H1 (cell line): ENCODE results near the gene VSTM4. TPM values are rescaled to one million over a fixed set of nuclear protein-coding genes. Genes with fewer than 3 reads are reported as not detected.

Experiments used
- CTCF ChIA-PET: fragments of 300-600 bp; sonication (Branson Sonifier 250); formaldehyde crosslinking; loops from one replicate; lab custom pipeline; 2021; ENCODE audit not compliant: partially characterized antibody; lab: Charles Lee
- POLR2A ChIA-PET: fragments of 300-600 bp; sonication (Branson Sonifier 250); formaldehyde crosslinking; loops from one replicate; lab custom pipeline; 2021; ENCODE audit warnings: inconsistent platforms; ENCODE audit not compliant: partially characterized antibody; lab: Charles Lee
- DNase-seq, 2 experiments: peaks; one replicate each; pipeline versions ENCODE4 v3.0.0 to v3.0.0-alpha.2; 2010 to 2022; ENCODE audit warnings: low spot score in 2 of 2, low read depth in 1 of 2, mixed read lengths in 1 of 2
- FAIRE-seq: peaks from 2 replicates; lab custom pipeline; 2011; peaks lifted over from hg19 to GRCh38; lab: Jason Lieb, UNC
- H2AFZ ChIP-seq: 2 replicates; pipeline ENCODE4 v1.8.1; 2012; ENCODE audit warnings: low read length, inconsistent platforms
- H2AK5ac ChIP-seq: 2 replicates; pipeline ENCODE4 v1.6.1; 2013; ENCODE audit warnings: low read depth, low read length
- H2BK120ac ChIP-seq: replicated peaks from 2 replicates; pipeline ENCODE3; 2013; ENCODE audit warnings: low read depth, low read length, inconsistent platforms
- H2BK12ac ChIP-seq: 2 replicates; pipeline ENCODE4 v1.6.1; 2013; ENCODE audit warnings: low read depth, low read length
- H2BK15ac ChIP-seq: 2 replicates; pipeline ENCODE4 v1.6.1; 2013; ENCODE audit warnings: low read length
- H2BK20ac ChIP-seq: 2 replicates; pipeline ENCODE4 v1.6.1; 2013; ENCODE audit warnings: low read length
- H2BK5ac ChIP-seq: 2 replicates; pipeline ENCODE4 v1.6.1; 2013; ENCODE audit warnings: low read depth, low read length
- H3K14ac ChIP-seq: 2 replicates; pipeline ENCODE4 v1.6.1; 2013; ENCODE audit warnings: inconsistent platforms; ENCODE audit not compliant: insufficient read length
- H3K18ac ChIP-seq: 2 replicates; pipeline ENCODE4 v1.6.1; 2013; ENCODE audit warnings: low read length; ENCODE audit errors: extremely low read depth
- H3K23ac ChIP-seq: 2 replicates; pipeline ENCODE4 v1.6.1; 2013; ENCODE audit warnings: inconsistent platforms; ENCODE audit not compliant: insufficient read length
- H3K23me2 ChIP-seq: 2 replicates; pipeline ENCODE4 v1.6.1; 2013; ENCODE audit warnings: low read depth, low read length
- H3K27ac ChIP-seq: 2 replicates; pipeline ENCODE4 v1.6.1; 2011; ENCODE audit warnings: low read depth, low read length, inconsistent platforms
- H3K27me3 ChIP-seq, 4 experiments: replicated peaks in 1 of 4; 1 replicate in 1 of 4; 2 replicates in 3 of 4; pipeline versions ENCODE4 v1.6.1 to v1.8.1; 2011 to 2013; ENCODE audit warnings: low read length in 3 of 4, mild to moderate bottlenecking in 3 of 4, inconsistent platforms in 2 of 4, mixed read lengths in 2 of 4, moderate library complexity in 1 of 4; ENCODE audit not compliant: control insufficient read depth in 3 of 4, insufficient read depth in 3 of 4; ENCODE audit errors: extremely low read depth in 1 of 4
- H3K36me3 ChIP-seq, 4 experiments: 2 replicates each; pipeline versions ENCODE4 v1.6.1 to v1.8.1; 2011 to 2013; ENCODE audit warnings: mild to moderate bottlenecking in 4 of 4, low read length in 3 of 4, moderate library complexity in 2 of 4, control low read depth in 1 of 4, inconsistent platforms in 1 of 4; ENCODE audit not compliant: insufficient read depth in 4 of 4, control insufficient read depth in 2 of 4
- H3K4ac ChIP-seq: replicated peaks from 2 replicates; pipeline ENCODE3; 2013; ENCODE audit warnings: low read length, low read depth, mixed read lengths, inconsistent platforms; ENCODE audit not compliant: insufficient read length
- H3K4me1 ChIP-seq, 4 experiments: replicated peaks in 1 of 4; 1 replicate in 1 of 4; 2 replicates in 3 of 4; pipeline versions ENCODE4 v1.6.1 to v1.8.1; 2011 to 2013; ENCODE audit warnings: low read length in 3 of 4, inconsistent platforms in 2 of 4, mixed read lengths in 1 of 4; ENCODE audit not compliant: insufficient read depth in 4 of 4, control insufficient read depth in 3 of 4
- H3K4me2 ChIP-seq, 2 experiments: 2 replicates each; pipeline versions ENCODE4 v1.6.1 to v1.8.1; 2011 to 2013; ENCODE audit warnings: low read depth in 2 of 2, low read length in 2 of 2, control low read depth in 1 of 2, inconsistent platforms in 1 of 2, mild to moderate bottlenecking in 1 of 2; ENCODE audit not compliant: insufficient read depth in 1 of 2
- H3K4me3 ChIP-seq, 4 experiments: fragments of 200-600, 300-600 bp in 1 of 4; sonication (generic), shearing (Covaris generic), sonication (Bioruptor Twin) in 1 of 4; 2 replicates each; pipeline versions ENCODE4 v1.5.1 to v1.8.1; 2011 to 2016; ENCODE audit warnings: low read length in 4 of 4, low read depth in 3 of 4, control low read depth in 2 of 4, inconsistent platforms in 2 of 4, mild to moderate bottlenecking in 2 of 4, mixed read lengths in 1 of 4, moderate library complexity in 1 of 4; ENCODE audit not compliant: insufficient read depth in 2 of 4; ENCODE audit errors: extremely low read depth in 1 of 4
- H3K56ac ChIP-seq: replicated peaks from 2 replicates; pipeline ENCODE3; 2013; ENCODE audit warnings: low read depth, mild to moderate bottlenecking, mixed read lengths, low read length, inconsistent platforms; ENCODE audit not compliant: insufficient read length
- H3K79me1 ChIP-seq: 2 replicates; pipeline ENCODE4 v1.6.1; 2013; ENCODE audit warnings: low read depth, low read length, control low read depth
- H3K79me2 ChIP-seq, 2 experiments: 2 replicates each; pipeline versions ENCODE4 v1.6.1 to v1.8.1; 2012 to 2013; ENCODE audit warnings: low read length in 2 of 2, mild to moderate bottlenecking in 2 of 2, inconsistent platforms in 1 of 2; ENCODE audit not compliant: insufficient read depth in 2 of 2, control insufficient read depth in 1 of 2
- H3K9ac ChIP-seq, 4 experiments: replicated peaks in 1 of 4; 1 replicate in 1 of 4; 2 replicates in 3 of 4; pipeline versions ENCODE4 v1.6.1 to v1.8.1; 2011 to 2013; ENCODE audit warnings: low read depth in 3 of 4, low read length in 3 of 4, control low read depth in 2 of 4, mild to moderate bottlenecking in 2 of 4, moderate library complexity in 2 of 4, inconsistent platforms in 1 of 4; ENCODE audit errors: extremely low read depth in 1 of 4
- H3K9me3 ChIP-seq, 2 experiments: 2 replicates each; pipeline versions ENCODE4 v1.6.1 to v1.8.1; 2012 to 2013; ENCODE audit warnings: mild to moderate bottlenecking in 2 of 2, moderate library complexity in 2 of 2, control low read depth in 1 of 2, inconsistent platforms in 1 of 2, low read depth in 1 of 2, low read length in 1 of 2, mixed read lengths in 1 of 2; ENCODE audit not compliant: insufficient read depth in 2 of 2
- H4K20me1 ChIP-seq, 2 experiments: replicated peaks in 1 of 2; 2 replicates each; pipeline versions ENCODE3 to v1.8.1; 2011 to 2013; ENCODE audit warnings: inconsistent platforms in 2 of 2, low read length in 2 of 2, mild to moderate bottlenecking in 1 of 2; ENCODE audit not compliant: insufficient read depth in 2 of 2, control insufficient read depth in 1 of 2
- H4K5ac ChIP-seq: 2 replicates; pipeline ENCODE4 v1.6.1; 2013; ENCODE audit warnings: low read length, low read depth, mixed read lengths, inconsistent platforms; ENCODE audit not compliant: insufficient read length
- H4K8ac ChIP-seq: 2 replicates; pipeline ENCODE4 v1.8.0; 2013; ENCODE audit warnings: mild to moderate bottlenecking, moderate library complexity, low read length, inconsistent platforms; ENCODE audit not compliant: insufficient read depth; ENCODE audit errors: extremely low read depth
- H4K91ac ChIP-seq: replicated peaks from 2 replicates; pipeline ENCODE3; 2013; ENCODE audit warnings: low read length, mixed read lengths, inconsistent platforms; ENCODE audit not compliant: insufficient read length
- ASH2L ChIP-seq: fragments of 200-600, 300-600 bp; sonication (generic); IDR thresholded peaks from one replicate; pipeline ENCODE4 v1.7.1; 2017; ENCODE audit warnings: low read length
- BACH1 ChIP-seq: IDR thresholded peaks from 2 replicates; pipeline ENCODE4 v1.6.1; 2012; ENCODE audit warnings: low read length, improper control_type of control experiment
- EP300 ChIP-seq, 2 experiments: IDR thresholded peaks; 1 replicate in 1 of 2; 2 replicates in 1 of 2; pipeline ENCODE4 v1.6.1; 2011 to 2012; ENCODE audit warnings: low read depth in 2 of 2, low read length in 2 of 2, mild to moderate bottlenecking in 2 of 2, borderline replicate concordance in 1 of 2, inconsistent platforms in 1 of 2, moderate library complexity in 1 of 2
- GTF2F1 ChIP-seq: IDR thresholded peaks from 2 replicates; pipeline ENCODE4 v1.6.1; 2012; ENCODE audit warnings: low read depth, low read length, improper control_type of control experiment, borderline replicate concordance
- KDM5A ChIP-seq: fragments of 200-600 bp; IDR thresholded peaks from 2 replicates; pipeline ENCODE4 v1.7.1; 2012; ENCODE audit warnings: mild to moderate bottlenecking, low read length, inconsistent platforms, mixed read lengths
- POLR2AphosphoS5 ChIP-seq: IDR thresholded peaks from 2 replicates; pipeline ENCODE4 v1.6.1; 2011; ENCODE audit warnings: low read depth, low read length
- RXRA ChIP-seq: IDR thresholded peaks from 2 replicates; pipeline ENCODE4 v1.6.1; 2011; ENCODE audit warnings: low read depth, mild to moderate bottlenecking, low read length, moderate library complexity; ENCODE audit not compliant: insufficient read depth
- SAP30 ChIP-seq: fragments of 300-600 bp; sonication (generic); IDR thresholded peaks from 2 replicates; pipeline ENCODE4 v1.7.1; 2012; ENCODE audit warnings: low read length, moderate library complexity, mild to moderate bottlenecking, inconsistent platforms; ENCODE audit not compliant: insufficient read depth, insufficient replicate concordance
- SIN3A ChIP-seq, 2 experiments: IDR thresholded peaks in 1 of 2; conservative IDR thresholded peaks in 1 of 2; 2 replicates each; pipeline ENCODE4 v1.6.1; 2011 to 2012; ENCODE audit warnings: low read length in 2 of 2, improper control_type of control experiment in 1 of 2, low read depth in 1 of 2, mild to moderate bottlenecking in 1 of 2
- WGBS, 2 experiments: shearing (Covaris generic) in 1 of 2; methylation state at CpG; one replicate each; pipeline versions ENCODE4 v1.1.6 to v1.1.7; 2013 to 2015; ENCODE audit warnings: low lambda C conversion rate in 2 of 2, mixed read lengths in 2 of 2, inconsistent platforms in 1 of 2, low coverage in 1 of 2, missing lambda C conversion rate in 1 of 2; ENCODE audit not compliant: insufficient replicate concordance in 2 of 2, insufficient coverage in 1 of 2, insufficient read length in 1 of 2; ENCODE audit errors: extremely low coverage in 1 of 2, missing lambda C conversion rate in 1 of 2; 5-methylcytosine and 5-hydroxymethylcytosine counted together
- polyA plus RNA-seq, 7 experiments: library from polyadenylated mRNA; depleted of rRNA in 3 of 7; stranded (reverse) in 5 of 7; unstranded in 2 of 7; fragments of >200 nt in 5 of 7; fragments of 200-250 nt in 2 of 7; gene quantifications; 1 replicate in 5 of 7; 2 replicates in 1 of 7; 4 replicates in 1 of 7; pipeline versions ENCODE4 v1.2.1 to v1.2.3, GENCODE V29; 2011 to 2013; ENCODE audit warnings: missing spikeins in 2 of 7, mixed read lengths in 2 of 7
- total RNA-seq: library from RNA; stranded (reverse); fragmentation: NEBNext Ultra II Directional; extraction: Animal tissue kit (Norgen Biotek cat#: 25700); gene quantifications from 2 replicates; pipeline ENCODE4 v1.2.1, GENCODE V29; 2021
- TF ChIP-seq, protein P1 (sequence below), 3 experiments: IDR thresholded peaks; 1 replicate in 2 of 3; 2 replicates in 1 of 3; pipeline versions ENCODE4 v1.5.1 to v1.6.1; 2011; ENCODE audit warnings: low read length in 3 of 3, mild to moderate bottlenecking in 3 of 3, inconsistent platforms in 2 of 3, low read depth in 1 of 3, moderate library complexity in 1 of 3; ENCODE audit not compliant: insufficient read depth in 1 of 3; ENCODE audit errors: control extremely low read depth in 1 of 3

VSTM4 gene
- total and polyA plus RNA-seq, 2 of the 8 experiments (the other 6 are each of a cell fraction or from before 2014, with no cell fraction given) = 0.48 to 0.73 TPM

GRCh38 chr10:49152037-49152436 is 36.7 kb upstream of the VSTM4 start:
- no peak overlapping the region for H4K91ac ChIP-seq
- no peak overlapping the region for H3K9ac ChIP-seq
- no peaks in the 10 kb centered on the region for H3K36me3 ChIP-seq
- H3K23me2 ChIP-seq = no peaks in the 10 kb centered on the region
- no peak for DNase-seq
- WGBS, 2 experiments = 90% methylated on average over 4 of the region's 4 CpGs; no CpG with 5 or more reads in 1 of the 2 experiments
- H3K23ac ChIP-seq = no peak overlapping the region
- H3K14ac ChIP-seq = no peak overlapping the region
- H3K18ac ChIP-seq = no peak overlapping the region
- no peaks in the 10 kb centered on the region for H3K27me3 ChIP-seq
- H3K4me3 ChIP-seq = no peak overlapping the region
- ChIA-PET CTCF (interaction anchor here (1.4 to 5.0 kb wide), 2 partner anchors 9 to 12 kb away, joined by 4 to 27 read pairs; no protein-coding TSS in a partner anchor), POLR2A (no interaction called here)
- H3K9me3 ChIP-seq = peaks cover 0 to 4% of the 10 kb centered on the region in 2 experiments; a peak in 1 of 4 replicates
- no peak overlapping the region for H2BK12ac ChIP-seq
- no peak for FAIRE-seq
- no peak overlapping the region for H3K27ac ChIP-seq
- no peak for TF ChIP-seq EP300 (IDR thresholded peaks at IDR 0.05; ENCODE audit: borderline replicate concordance in 1 of 2, low read depth in 2 of 2, low read length in 2 of 2)
- no peak for TF ChIP-seq KDM5A
- TF ChIP-seq, protein P1, sequence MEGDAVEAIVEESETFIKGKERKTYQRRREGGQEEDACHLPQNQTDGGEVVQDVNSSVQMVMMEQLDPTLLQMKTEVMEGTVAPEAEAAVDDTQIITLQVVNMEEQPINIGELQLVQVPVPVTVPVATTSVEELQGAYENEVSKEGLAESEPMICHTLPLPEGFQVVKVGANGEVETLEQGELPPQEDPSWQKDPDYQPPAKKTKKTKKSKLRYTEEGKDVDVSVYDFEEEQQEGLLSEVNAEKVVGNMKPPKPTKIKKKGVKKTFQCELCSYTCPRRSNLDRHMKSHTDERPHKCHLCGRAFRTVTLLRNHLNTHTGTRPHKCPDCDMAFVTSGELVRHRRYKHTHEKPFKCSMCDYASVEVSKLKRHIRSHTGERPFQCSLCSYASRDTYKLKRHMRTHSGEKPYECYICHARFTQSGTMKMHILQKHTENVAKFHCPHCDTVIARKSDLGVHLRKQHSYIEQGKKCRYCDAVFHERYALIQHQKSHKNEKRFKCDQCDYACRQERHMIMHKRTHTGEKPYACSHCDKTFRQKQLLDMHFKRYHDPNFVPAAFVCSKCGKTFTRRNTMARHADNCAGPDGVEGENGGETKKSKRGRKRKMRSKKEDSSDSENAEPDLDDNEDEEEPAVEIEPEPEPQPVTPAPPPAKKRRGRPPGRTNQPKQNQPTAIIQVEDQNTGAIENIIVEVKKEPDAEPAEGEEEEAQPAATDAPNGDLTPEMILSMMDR (IDR thresholded peaks at IDR 0.05; ENCODE audit: control extremely low read depth in 1 of 3, insufficient read depth in 1 of 3, low read depth in 1 of 3, low read length in 3 of 3) = no peak
- TF ChIP-seq GTF2F1 = no peak
- TF ChIP-seq RXRA = no peak
- TF ChIP-seq ASH2L = no peak
- TF ChIP-seq POLR2AphosphoS5 = no peak
- no peak for TF ChIP-seq SIN3A (conservative IDR thresholded peaks at IDR 0.05 in 1 of 2, IDR thresholded peaks at IDR 0.05 in 1 of 2; ENCODE audit: low read depth in 1 of 2, low read length in 2 of 2)
- no peak for TF ChIP-seq SAP30
- TF ChIP-seq BACH1 = no peak
- H4K20me1 ChIP-seq = no peaks in the 10 kb centered on the region
- no peak overlapping the region for H3K4ac ChIP-seq
- no peaks in the 10 kb centered on the region for H3K79me1 ChIP-seq
- no peak overlapping the region for H2BK5ac ChIP-seq
- H2BK120ac ChIP-seq = no peak overlapping the region
- H3K4me2 ChIP-seq = no peak overlapping the region
- no peaks in the 10 kb centered on the region for H3K79me2 ChIP-seq
- no peak overlapping the region for H2AFZ ChIP-seq
- no peak overlapping the region for H2BK15ac ChIP-seq
- no peak overlapping the region for H2AK5ac ChIP-seq
- H3K4me1 ChIP-seq = no peaks in the 10 kb centered on the region
- no peak overlapping the region for H4K8ac ChIP-seq
- no peak overlapping the region for H4K5ac ChIP-seq
- H3K56ac ChIP-seq = no peak overlapping the region
- no peak overlapping the region for H2BK20ac ChIP-seq
